Measurements from ENCODE around the gene CDKAL1. TPM values are rescaled to one million over a fixed set of nuclear protein-coding genes. Genes with fewer than 3 reads are reported as not detected.

Gene CDKAL1
- total and polyA plus RNA-seq, 2 of the 13 experiments (the other 11 are each of a cell fraction or from before 2014, with no cell fraction given) = 9.5 to 27.7 TPM

DNA sequence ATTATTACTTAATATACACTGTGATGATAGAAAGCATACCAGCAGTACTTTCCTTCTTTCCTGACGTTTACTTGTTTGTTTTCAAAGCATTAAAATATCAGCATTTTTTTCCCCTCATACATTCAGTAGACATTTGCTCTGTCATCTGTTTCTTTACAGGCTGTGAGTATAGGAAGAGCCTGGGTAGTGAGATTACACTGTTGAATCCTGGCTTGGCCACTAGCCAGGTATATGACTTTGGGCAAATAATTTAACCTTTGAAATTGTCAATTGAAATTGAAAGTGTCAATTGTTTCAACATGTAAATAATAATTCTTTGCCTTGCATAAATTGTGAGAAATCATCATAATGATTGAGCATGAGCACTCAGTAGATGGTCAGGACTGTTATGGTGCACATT is 336.2 kb downstream of the CDKAL1 start:
- no peaks in the 10 kb centered on the region for H3K27me3 ChIP-seq (ENCODE audit: control insufficient read depth in 1 of 2, insufficient read depth in 2 of 2, low read length in 2 of 2)
- BruUV-seq (replicated peaks) = no TSS peak
- DNase-seq (ENCODE audit: low spot score) (no peak), ATAC-seq (no peak), FAIRE-seq (no peak)
- H3K4me3 ChIP-seq (replicated peaks in 1 of 3; ENCODE audit: insufficient read depth in 1 of 3, low read depth in 2 of 3, low read length in 3 of 3) = no peak overlapping the region
- no peaks in the 10 kb centered on the region for H3K9me3 ChIP-seq (ENCODE audit: low read length)
- 84% methylated on average over 1 of the region's 1 CpG for WGBS (ENCODE audit: low lambda C conversion rate)
- H4K20me1 ChIP-seq (ENCODE audit: insufficient read depth, low read length) = no peaks in the 10 kb centered on the region
- H3K9ac ChIP-seq (ENCODE audit: insufficient read depth, low read depth, low read length) = no peak overlapping the region
- no peak overlapping the region for H2AFZ ChIP-seq (ENCODE audit: low read length)
- peaks cover 16% of the 10 kb centered on the region for H3K4me1 ChIP-seq (ENCODE audit: insufficient read depth, low read length)
- no peaks in the 10 kb centered on the region for H3K79me2 ChIP-seq (ENCODE audit: insufficient read depth, low read length)
- intact Hi-C loops (cut with micrococcal nuclease; ENCODE audit: unreplicated experiment) (no loop called here), in situ Hi-C loops (cut with HindIII; ENCODE audit: extremely low pct_ligation_motif_present, low pct_unique_long_range_greater_than_20kb) (loop anchor here (10.0 kb wide), 1 partner anchor 306 kb away; no protein-coding TSS in a partner anchor)
- POLR2A ChIA-PET = no interaction called here
- no peaks in the 10 kb centered on the region for H3K36me3 ChIP-seq (replicated peaks in 1 of 2; ENCODE audit: control insufficient read depth in 1 of 2, insufficient read depth in 2 of 2, low read length in 2 of 2)
- TF ChIP-seq NRL (CRISPR knock-in tag; IDR thresholded peaks at IDR 0.05; ENCODE audit: borderline replicate concordance) (no peak), SCMH1 (CRISPR knock-in tag; IDR thresholded peaks at IDR 0.05; ENCODE audit: borderline replicate concordance) (no peak), ZNF598 (CRISPR knock-in tag; IDR thresholded peaks at IDR 0.05; ENCODE audit: borderline replicate concordance) (no peak), ZNF331 (CRISPR knock-in tag; IDR thresholded peaks at IDR 0.05) (no peak), PRDM15 (CRISPR knock-in tag; IDR thresholded peaks at IDR 0.05) (no peak), TP53 (CRISPR knock-in tag; conservative IDR thresholded peaks at IDR 0.05) (no peak), PHF20 (CRISPR knock-in tag; IDR thresholded peaks at IDR 0.05) (no peak)
- TF ChIP-seq, protein P1, sequence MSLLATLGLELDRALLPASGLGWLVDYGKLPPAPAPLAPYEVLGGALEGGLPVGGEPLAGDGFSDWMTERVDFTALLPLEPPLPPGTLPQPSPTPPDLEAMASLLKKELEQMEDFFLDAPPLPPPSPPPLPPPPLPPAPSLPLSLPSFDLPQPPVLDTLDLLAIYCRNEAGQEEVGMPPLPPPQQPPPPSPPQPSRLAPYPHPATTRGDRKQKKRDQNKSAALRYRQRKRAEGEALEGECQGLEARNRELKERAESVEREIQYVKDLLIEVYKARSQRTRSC (CRISPR knock-in tag; IDR thresholded peaks at IDR 0.05; ENCODE audit: low read depth) = no peak
- CTCF ChIA-PET (ENCODE audit: low intra/inter-chr PET ratio, low total read pairs) = no interaction called here
- H3K4me2 ChIP-seq (ENCODE audit: low read depth, low read length) = no peak overlapping the region
- no peak overlapping the region for H3K27ac ChIP-seq (ENCODE audit: extremely low read length, insufficient read depth, low read length)
